HFFc6 (cell line): ENCODE measurements around the gene ELFN1. TPM values are rescaled to one million over a fixed set of nuclear protein-coding genes. Genes with fewer than 3 reads are reported as not detected.

Experiments used
- DNase-seq: peaks from one replicate; pipeline ENCODE4 v3.0.0-alpha.2; 2018
- H3K27ac Mint-ChIP-seq: 2 replicates; pipeline ENCODE4 v1.8.0; 2020; ENCODE audit warnings: mild to moderate bottlenecking, mixed read lengths
- H3K27me3 Mint-ChIP-seq: 2 replicates; pipeline ENCODE4 v1.8.0; 2021; ENCODE audit warnings: mild to moderate bottlenecking, moderate library complexity, mixed read lengths; ENCODE audit not compliant: insufficient read depth
- H3K36me3 Mint-ChIP-seq: 2 replicates; pipeline ENCODE4 v1.8.0; 2021; ENCODE audit warnings: low read depth, mixed read lengths
- H3K4me1 Mint-ChIP-seq: 2 replicates; pipeline ENCODE4 v1.8.0; 2020; ENCODE audit warnings: low read depth, mixed read lengths
- H3K4me3 Mint-ChIP-seq: 2 replicates; pipeline ENCODE4 v1.8.0; 2020; ENCODE audit warnings: mild to moderate bottlenecking, moderate library complexity, mixed read lengths
- H3K9me3 Mint-ChIP-seq: 2 replicates; pipeline ENCODE4 v1.8.0; 2020; ENCODE audit warnings: mild to moderate bottlenecking, mixed read lengths
- CTCF ChIP-seq: fragments of 200-600 bp; sonication (generic); IDR thresholded peaks from 2 replicates; pipeline ENCODE4 v1.5.0; 2021; ENCODE audit warnings: antibody characterized with exemption, mild to moderate bottlenecking
- total RNA-seq, 6 experiments: library from RNA; stranded (reverse); fragmentation: NEBNext Ultra II Directional; extraction: Animal tissue kit (Norgen Biotek cat#: 25700); gene quantifications; 2 replicates in 1 of 6; 3 replicates in 5 of 6; pipeline ENCODE4 v1.2.3, GENCODE V29; 2021

ELFN1 gene
- total RNA-seq, 6 experiments from 2014 or later: 1.5 to 4.2 (median 1.6) TPM

- peaks cover 17% of the 10 kb centered on the region for H3K9me3 Mint-ChIP-seq
- H3K27ac Mint-ChIP-seq: no peak overlapping the region
- no peak for TF ChIP-seq CTCF
- no peaks in the 10 kb centered on the region for H3K4me1 Mint-ChIP-seq
- H3K27me3 Mint-ChIP-seq: peaks cover 9% of the 10 kb centered on the region
- H3K4me3 Mint-ChIP-seq: no peak overlapping the region
- no peak for DNase-seq
- H3K36me3 Mint-ChIP-seq: peaks cover 16% of the 10 kb centered on the region
Measured at GRCh38 chr7:1732645-1733044, 62.6 kb downstream of the ELFN1 start.

GRCh38 chr7:1733206-1733907 is 63.3 kb downstream of the ELFN1 start:
- peaks cover 15% of the 10 kb centered on the region for H3K9me3 Mint-ChIP-seq
- no peak for DNase-seq
- no peak overlapping the region for H3K27ac Mint-ChIP-seq
- H3K27me3 Mint-ChIP-seq: peaks cover 9% of the 10 kb centered on the region
- peaks cover 15% of the 10 kb centered on the region for H3K36me3 Mint-ChIP-seq
- no peaks in the 10 kb centered on the region for H3K4me1 Mint-ChIP-seq
- no peak overlapping the region for H3K4me3 Mint-ChIP-seq
- no peak for TF ChIP-seq CTCF

DNA sequence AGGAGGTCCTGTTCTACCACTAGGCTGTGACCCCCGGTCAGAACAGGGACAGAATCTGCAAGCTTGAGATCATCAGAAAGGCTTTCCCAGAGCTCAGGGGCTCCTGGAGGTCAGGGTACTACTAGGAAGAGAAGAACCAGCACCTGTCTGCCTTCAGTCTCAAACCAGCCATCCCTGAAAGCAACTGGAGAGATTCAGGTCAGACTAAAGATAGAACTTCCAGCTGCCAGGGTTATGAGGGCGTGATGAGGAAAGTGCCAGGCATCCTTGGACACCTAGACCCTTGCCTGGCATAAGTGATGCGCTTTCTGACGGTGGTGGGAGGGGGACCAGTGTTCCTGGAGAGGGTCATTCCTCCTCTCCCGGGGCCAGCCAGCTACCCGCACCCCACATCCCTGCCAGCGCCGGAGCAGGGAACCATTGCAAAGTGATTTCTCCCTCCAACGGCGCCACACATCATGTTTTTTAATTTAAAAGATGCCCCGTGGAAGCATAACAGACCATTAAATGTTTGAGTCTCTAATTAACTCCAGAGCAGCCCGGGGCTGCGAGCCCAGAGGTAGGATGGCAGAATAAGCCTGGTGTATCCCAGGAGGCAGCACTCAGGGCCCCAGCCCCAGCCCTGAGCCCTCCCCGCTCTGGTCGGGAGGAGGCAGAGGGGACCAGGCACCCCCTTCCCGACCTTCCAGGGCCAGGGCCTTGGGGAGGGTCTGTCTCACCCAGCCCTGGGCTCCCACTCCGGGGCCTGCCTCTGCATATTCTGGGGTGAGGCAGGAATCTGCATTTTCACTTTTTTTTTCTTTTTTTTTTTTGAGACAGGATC is 64.0 kb downstream of the ELFN1 start:
- DNase-seq: no peak
- H3K4me1 Mint-ChIP-seq: no peaks in the 10 kb centered on the region
- peaks cover 7% of the 10 kb centered on the region for H3K27me3 Mint-ChIP-seq

DNA sequence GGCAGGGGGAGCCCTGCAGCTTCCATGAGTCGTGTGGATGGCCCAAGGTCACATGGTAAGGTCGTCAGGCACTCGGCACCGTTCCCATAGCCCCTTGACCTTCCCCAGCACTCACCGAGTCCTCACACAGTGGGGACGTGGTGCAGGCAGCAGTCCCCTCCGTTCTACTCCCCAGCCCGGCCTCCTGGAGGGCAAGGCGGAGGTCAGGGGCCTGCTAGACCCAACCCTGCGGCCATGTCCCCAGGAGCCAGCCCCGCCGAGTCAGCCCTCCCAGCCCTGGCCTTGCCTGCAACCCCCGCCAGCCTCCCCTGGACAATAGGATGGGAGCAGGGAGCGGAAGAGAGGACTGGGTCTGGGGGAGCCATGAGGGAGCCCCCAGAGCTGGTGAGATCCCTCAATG is 65.2 kb downstream of the ELFN1 start:
- TF ChIP-seq CTCF: no peak
- peaks cover 9% of the 10 kb centered on the region for H3K36me3 Mint-ChIP-seq
- H3K9me3 Mint-ChIP-seq: peaks cover 9% of the 10 kb centered on the region
- H3K27me3 Mint-ChIP-seq: peaks cover 10% of the 10 kb centered on the region
- H3K4me3 Mint-ChIP-seq: no peak overlapping the region
- no peak for DNase-seq
- no peak overlapping the region for H3K27ac Mint-ChIP-seq
- H3K4me1 Mint-ChIP-seq: no peaks in the 10 kb centered on the region

More for the DNA sequence above, 64.0 kb downstream of the ELFN1 start:
- H3K36me3 Mint-ChIP-seq: peaks cover 12% of the 10 kb centered on the region
- no peak overlapping the region for H3K4me3 Mint-ChIP-seq
- H3K27ac Mint-ChIP-seq: no peak overlapping the region
- peaks cover 12% of the 10 kb centered on the region for H3K9me3 Mint-ChIP-seq
- TF ChIP-seq CTCF: no peak

DNA sequence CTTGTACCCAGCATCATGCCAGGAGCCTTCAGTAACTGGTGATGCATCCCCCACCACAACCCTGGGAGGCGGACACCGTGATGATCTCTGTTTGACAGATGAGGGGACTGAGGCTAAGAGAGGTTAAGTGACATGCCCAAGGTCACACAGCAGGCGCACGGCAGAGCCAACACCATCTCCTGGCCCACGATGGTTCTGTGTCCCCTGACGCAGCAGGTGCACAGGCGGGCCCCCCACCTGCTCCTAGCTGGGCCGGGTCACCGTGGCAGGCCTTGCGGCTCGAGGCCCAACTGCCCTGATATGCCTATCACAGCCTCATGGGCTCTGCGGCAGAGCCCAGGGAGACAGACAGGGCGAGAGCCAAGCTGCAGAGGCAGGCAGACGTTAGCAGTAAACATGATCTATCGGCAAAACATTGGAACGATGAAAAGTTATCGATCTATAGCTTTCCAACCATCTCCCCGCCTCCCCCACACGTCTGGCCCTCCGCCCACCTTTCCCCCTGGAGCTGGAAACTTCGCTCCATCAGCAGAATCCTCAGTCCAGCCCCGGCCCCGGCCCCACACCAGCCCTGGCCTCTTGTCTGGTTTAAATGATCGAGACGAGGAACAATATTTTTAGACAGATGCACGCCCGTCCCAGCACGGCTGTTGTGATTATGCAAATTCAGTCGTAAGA is 65.9 kb downstream of the ELFN1 start:
- H3K4me3 Mint-ChIP-seq: no peak overlapping the region
- no peaks in the 10 kb centered on the region for H3K4me1 Mint-ChIP-seq
- H3K27me3 Mint-ChIP-seq: peaks cover 10% of the 10 kb centered on the region
- no peak for TF ChIP-seq CTCF
- H3K9me3 Mint-ChIP-seq: peaks cover 2% of the 10 kb centered on the region
- peaks cover 2% of the 10 kb centered on the region; the same call in 1 of the 2 replicates for H3K36me3 Mint-ChIP-seq
- no peak for DNase-seq
- H3K27ac Mint-ChIP-seq: no peak overlapping the region
